Right forelimb (tissue), 1 donor: ENCODE measurements around the gene BCL2.
A peak's percentile ranks its signal among the peaks of the same experiment; 100 is the strongest.

Experiments used
- DNase-seq: peaks from one replicate; pipeline ENCODE4 v3.0.0-alpha.2; 2018

BCL2 gene

DNA sequence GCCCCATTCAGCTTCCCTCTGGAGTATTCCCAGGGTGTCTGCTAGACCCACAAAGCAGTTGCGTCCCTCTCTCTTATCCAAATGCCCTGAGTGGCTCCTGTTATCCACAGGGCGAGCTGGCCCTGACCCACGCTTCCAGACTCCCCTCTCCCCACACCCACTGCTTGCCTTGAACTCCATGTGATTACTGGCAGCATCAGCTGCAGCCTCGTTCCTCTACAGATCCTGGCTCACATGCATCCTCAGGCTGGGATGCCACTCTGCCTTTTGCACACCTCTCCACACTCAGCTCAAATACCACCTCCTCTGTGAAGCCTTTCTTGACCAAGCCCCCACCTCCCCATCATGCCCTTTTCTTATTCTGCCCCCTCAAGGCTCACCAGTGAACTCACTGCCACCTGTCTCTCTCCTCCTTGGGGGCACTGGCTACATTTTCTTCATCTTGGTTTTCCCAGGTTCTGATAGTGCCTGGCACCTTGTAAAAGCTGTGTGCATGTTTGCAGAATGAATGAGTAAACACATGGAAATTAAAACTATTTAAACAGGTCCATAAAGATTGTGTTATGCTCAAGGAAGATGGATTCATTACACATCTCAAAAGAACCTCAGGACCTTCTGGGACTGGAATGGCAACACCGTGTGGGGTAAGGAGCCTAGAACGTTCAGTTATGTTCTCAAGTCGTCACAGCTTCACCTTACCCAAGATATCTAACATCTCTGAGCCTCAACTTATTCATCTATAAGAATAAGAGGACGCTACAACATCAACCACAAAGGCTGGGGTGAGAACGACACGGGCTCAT, 165.0 kb downstream of the BCL2 start:
- DNase-seq: no peak

DNA sequence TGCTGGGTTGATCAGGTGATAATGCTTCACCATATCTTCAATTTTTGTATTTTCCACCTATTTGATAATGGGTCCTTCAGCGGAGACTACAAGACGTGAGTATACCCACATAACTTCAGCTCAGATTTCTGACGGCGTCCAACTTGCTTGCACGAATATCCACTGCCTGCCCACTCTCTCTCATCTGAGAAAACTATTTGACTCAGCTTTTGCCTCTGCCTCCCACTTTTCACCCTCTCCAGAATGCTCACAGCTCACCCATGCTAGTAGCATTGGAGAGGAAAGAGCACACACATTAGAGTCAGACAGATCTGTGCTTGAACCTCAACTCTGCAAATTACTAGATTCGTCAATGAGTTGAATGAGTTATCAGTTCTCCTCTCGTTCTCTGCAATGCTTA, 166.8 kb downstream of the BCL2 start:
- DNase-seq: no peak

DNA sequence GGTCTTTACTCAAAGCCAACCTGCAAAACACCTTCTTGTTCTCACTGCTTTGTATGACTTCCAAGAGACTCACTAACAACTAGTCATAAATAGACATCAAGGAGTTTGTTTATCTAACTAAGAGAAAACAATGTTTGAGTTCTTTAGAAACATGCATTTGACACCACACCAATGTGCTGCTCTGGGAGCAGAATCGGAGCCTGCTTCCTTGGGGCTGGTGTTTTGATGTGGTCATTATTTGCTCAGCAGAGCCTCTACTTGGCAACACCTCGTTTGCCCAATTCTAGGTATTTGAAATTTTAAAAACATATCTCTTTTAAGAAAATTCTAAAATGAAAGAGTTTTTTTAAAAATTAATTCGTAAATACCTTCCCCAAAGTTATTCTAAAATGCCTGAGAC, 167.5 kb downstream of the BCL2 start:
- DNase-seq: no peak

DNA sequence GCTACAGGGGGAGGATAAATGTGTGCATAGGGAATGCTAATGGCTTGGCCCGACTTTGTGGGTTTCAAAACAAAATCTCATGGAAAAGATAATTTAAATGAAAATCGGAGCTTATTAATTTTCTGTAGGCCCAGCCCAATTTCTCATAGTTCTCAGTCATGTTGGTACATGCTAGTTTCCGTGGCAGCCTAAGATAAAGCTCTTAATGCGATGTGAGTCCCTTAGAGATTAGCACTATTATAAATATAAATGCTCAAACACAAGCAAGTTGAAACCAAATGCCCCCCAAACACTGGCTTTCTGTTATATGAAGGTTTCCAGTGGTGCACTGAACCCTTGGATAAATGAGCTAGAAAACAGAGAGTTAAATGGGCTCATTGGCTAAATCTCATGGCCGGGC, 168.0 kb downstream of the BCL2 start:
- no peak for DNase-seq

DNA sequence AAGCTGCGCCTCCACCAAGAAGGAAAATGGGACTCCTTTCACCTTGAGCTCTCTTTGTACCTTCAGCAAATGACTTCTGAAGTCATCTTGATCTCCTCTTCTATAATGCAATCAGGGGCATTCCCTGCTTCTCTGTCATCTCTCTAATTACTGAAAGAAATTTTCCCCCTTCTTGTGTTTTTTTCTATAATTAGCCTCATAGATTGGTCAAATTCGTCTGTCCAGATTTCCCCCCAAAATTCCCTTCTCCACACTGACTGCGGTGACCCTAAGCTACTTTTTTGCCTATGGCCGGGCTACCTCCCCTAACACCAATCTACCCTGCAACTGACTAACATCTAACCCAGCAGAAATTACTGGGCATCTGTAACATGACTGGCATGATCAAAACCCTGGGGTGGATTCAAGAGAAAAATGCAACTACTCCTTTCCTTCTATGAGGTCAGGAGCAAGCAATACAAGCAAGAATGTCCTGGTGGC, 168.6 kb downstream of the BCL2 start:
- DNase-seq: no peak

DNA sequence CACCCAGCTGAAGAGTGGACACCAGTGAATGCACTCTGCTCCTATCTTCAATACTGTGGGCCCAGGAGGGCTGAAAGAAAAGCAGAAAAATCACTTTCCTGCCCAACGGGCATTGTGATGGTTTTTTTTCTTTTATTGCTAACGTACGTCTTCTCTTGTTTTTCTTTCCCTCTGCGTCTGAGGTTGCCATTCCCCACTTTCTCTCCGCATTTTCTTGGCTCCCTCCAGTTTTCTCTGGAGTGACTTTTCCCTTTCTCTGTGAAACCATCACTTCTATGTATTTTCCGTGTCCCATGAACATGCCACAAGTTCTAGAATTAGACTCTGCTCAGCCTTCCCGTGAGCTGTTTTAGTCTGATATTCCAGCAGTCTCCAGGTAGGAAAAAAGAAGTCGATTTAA, 169.2 kb downstream of the BCL2 start:
- no peak for DNase-seq

DNA sequence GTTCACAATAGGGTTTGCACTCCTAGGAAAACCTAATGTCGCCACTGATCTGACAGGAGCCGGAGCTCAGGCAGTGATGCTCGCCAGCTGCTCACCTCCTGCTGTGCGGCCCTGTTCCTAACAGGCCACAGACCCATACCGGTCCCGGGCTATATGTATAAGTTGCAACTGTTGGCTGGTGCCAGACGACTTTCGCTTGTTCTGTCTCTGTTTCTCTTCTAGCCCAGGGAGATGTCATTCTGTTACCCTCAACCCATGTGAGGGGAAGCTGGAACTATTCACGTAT, 170.3 kb downstream of the BCL2 start:
- no peak for DNase-seq

DNA sequence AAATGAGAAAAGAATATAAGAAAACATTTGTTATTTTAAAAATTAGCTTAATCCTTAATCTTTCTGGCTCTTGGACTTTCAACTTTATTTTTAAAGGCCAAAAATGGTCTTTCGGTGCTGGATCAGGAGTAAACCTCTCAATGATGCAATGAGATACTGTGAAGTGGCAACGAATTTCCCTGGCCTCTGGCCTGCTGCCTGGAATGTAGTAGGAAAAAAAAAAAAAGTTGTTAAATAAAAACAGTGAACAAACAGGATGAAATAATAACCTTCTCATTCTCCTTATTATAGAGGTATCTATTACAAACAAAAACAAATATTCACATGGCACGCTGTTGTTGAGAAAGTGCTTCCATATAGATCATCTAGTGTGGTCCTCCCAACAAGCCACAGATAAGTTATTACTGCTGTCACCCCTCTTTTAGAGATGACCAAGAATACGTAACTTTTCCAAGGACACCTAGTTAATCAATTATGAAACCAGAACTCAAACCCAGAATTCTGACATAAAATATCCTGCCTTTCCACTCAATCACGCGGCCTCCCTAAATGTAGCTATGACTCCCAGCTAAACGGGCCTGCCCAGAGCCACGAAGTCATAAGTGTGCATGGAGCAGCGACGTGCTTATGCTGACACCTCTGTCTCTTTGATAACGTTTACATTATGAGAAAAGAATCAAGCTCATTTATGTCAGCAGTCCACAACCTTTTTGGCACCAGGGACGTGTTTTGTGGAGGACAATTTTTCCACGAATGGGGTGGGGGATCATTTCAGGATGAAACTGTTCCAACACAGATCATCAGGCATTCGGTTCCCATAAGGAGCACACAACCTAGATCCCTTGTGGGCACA, 170.9 kb downstream of the BCL2 start:
- DNase-seq: no peak

DNA sequence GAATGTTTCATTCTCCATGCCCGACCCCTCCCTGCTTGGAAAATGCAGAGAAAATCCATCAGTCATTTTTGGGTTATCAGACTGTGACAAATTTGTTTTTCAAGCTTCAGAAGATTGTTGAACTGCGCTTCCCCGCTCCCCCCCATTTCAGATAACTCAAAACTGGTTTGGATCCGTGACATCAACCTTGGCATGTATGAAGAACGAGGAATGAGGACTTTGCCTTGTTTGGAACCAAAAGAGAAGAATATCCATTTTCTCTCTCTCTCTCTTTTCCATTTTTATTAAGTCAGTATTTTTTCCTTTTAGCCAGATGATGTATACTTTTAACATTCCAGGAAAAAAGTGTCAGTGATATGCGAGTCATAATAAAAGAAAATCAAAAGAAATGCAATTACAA, 171.6 kb downstream of the BCL2 start:
- no peak for DNase-seq

DNA sequence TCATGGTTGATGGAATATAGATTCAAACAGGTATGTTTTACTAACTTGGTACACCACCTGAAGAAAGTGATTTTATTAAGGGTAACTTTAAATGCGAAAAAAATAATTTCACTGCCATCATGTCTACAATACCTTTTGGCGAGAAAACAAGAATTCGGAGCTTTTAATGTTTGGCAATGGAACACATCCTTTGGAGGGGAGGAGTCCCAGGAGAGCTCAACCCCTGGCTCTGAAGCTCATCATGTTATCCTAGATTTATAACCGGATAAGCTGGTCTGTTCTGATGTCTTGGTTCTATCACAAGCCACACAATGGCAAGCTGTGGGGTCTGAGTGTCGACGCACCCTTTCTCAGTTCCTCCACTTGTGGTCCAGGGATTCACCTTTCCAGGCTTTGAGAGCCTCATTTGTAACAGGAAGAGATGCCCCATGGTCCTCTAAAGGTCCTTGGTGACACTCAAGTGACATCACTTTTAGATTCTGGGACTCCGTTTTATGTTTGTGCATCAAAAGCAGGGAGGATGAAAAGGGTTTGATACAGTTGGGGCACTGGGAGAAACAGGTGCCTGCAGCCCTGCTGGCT, 172.7 kb downstream of the BCL2 start:
- DNase-seq: no peak

DNA sequence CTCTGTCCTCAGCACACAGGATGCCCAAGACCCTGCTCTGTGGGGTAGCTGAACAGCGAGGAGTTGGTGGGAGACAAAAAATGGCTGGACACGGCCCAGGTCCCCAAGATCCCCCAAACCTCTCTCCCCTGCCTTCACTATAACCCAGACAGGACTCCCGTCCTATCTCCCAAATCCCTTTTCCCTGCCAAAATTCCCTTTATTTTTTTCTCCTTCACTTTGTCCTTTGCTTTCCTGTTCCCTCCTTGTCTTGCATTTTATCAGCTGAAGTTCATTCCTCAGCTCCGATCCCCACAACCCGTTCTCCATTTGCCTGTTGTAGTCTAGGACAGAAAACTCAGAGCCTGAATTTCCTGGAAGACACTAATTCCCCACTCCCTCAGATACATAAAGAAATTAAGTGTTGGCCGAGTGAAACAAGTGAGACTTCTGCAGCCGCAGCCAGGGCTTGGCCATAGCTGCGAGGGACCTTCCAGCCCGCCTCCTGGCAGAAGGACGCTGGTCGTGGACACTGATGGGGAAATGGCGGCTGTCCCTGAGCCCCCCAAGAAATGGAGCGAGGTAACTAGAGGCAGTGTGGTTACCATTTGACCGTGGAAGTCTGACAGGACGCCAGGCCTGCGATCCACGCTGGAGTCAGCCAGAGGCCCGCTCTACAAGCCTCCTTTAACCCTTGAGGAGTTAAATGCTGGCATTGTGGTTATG, 173.6 kb downstream of the BCL2 start:
- DNase-seq: peak; percentile 82

DNA sequence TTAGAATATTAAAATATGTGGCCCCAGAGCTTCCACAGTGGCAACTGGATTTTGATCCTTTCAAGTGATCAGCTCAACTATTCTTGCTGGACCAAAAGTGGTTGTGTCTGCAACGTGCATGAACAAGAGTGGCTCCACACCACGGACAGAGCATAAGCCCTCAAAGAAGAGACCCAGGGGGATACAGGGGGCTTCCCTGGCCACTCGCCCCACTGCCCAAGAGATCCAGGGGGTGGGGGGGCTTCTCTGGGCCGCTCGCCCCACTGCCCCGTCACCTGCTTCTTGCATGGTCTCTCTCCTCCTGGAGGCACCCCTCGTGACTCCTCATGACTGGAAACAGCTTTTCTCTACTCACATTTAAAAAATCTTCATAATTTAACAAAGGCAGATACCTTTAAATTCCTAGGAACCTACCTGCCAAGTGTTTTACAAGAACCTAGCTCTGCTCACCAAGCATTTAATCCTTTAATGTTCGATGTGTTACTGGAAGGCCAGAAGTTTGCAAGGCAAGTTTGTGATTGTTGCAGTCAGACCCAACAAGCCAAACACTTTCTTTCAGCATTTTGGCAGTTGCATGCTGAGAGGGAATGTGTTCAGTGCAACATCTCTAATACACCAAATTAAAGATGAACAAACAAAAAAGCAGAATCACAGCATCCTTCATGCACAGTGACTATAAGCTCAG, 174.3 kb downstream of the BCL2 start:
- no peak for DNase-seq

DNA sequence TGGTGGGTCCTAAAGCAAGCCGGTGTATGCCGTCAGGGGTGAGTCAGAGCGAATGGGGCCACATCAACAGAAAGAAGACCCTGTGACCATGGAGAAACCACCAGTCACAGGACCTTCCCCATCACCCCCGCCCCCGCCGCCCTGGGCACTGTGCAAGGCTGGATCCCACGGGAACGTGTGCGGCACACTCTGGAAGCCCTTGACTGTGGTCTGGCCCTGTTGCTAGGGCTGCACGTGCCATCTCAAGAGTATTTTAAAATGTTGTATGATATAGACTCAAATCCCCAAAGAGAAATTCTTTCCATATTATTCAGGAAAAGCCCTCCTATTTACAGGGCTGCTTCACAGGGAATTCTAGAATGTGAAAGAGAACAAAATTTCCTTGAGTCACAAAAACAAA, 174.8 kb downstream of the BCL2 start:
- DNase-seq: no peak

DNA sequence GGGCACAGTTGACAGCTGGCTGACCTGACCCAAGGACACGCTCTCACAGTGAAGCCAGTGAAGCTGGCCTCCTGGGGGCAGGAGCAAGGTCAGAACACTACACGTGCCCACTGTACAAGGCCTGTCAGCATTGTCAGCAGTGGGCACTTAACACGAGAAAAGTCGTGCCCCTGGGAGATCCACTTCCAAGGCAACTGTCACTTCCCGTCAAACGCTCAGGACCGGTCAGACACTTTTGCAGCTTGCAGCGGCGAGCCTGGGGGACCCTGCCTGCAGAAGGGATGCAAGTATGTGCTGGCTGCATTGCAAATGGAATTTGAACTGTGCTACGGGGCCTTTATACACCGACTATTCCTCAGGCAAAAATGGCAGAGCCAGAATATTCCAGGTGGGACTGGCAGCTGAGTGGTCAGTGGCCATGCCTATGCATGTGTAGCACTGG, 176.2 kb downstream of the BCL2 start:
- DNase-seq: no peak

DNA sequence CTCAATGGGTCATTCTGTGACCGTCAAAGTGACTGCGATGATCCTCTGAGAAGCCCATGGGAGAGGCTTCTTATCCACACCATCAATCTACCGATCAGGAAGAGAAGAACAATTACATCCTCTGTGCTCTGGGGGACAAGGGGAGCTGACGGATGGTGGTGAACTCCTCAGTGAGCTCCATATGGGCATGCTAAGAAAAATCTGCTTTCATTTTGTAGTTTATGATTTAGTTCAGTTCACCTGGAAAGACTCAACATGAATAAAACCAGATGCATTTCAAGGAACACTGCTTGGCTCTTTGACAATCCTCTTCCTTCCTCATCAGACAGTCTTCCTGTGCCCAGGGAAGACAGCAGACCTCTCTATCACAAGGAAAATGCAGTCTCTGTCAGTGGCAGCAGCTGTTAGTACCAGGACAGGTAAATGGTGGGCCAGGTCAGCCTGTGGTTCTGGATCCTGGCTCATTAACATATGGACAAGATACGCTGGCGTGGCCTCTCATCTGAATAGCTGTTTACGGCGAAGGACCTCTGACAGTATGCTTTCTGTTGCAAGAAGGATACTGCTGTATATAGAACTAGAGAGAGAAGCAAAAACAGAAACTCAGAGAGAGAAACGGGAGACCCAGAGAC, 176.9 kb downstream of the BCL2 start:
- DNase-seq: no peak

DNA sequence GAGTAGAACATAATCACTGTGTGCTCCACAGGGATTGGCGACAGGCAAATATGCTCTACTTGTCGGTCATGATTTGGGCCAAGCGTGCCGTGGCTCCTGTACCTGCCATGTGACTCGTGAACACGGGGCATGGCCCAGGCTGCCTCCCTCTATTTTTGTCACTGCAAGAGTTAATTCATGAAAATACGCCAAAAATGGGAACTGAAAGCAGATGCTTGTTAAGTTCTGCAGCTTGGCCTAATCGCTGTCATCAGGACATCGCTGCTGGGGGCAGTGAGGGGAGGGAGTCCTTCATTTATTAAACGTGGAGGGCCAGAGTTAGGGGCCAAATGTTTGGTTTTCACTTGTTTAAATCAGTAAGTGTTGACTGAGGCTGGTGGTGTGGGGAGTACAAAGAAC, 177.8 kb downstream of the BCL2 start:
- no peak for DNase-seq

DNA sequence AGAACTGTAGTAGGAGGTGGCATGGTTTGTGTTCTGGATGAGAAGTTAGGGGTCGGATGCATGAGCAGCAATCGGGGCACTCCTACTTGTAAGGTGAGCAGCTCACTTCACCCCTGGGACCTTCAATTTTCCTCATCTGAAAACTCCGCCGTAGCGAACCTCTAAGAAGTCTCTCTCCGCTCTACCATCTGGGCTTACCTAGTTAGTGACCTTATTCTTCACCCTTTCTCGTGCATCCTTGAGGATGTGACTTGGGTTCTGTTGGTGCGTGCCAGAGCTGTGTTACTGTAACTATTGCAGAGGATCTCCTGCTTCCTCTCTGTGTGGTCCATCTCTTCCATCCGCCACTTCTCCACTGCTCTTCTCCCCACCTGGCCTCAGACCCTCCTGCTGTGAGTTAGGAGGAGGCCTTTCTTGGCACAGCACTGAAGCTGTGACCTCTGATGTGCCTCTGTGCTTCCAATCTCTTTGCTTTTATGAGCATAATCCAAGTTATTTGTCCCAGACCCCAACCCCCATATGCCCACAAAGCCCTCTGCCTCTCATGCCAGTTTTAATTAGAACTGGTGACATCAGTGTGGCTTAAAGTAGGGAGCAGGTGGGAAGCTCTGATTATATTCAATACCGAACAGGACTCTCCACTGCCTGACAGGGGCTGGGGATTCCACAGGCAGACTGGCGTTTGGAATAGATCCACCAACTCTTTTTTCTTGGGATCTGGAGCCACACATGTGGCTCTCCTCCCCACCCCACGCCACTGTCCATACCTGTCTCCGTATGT, 178.4 kb downstream of the BCL2 start:
- DNase-seq: no peak

DNA sequence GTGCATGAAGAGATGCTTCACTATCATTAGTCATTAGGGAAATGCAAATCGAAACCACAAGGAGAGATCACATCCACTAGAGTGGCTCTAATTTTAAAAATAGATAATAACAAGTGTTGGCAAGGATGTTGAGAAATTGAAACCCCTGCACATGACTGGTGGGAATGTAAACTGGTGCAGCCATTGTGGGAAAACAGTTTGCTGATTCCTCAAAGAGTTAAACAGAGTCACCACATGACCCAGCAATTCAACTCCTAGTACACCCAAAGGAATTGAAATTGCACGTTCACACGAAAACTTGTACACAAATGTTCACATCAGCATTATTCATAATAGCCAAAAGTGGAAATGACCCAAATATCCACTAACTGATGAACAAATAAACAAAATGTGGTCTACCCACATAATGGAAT, 179.5 kb downstream of the BCL2 start:
- DNase-seq: no peak

DNA sequence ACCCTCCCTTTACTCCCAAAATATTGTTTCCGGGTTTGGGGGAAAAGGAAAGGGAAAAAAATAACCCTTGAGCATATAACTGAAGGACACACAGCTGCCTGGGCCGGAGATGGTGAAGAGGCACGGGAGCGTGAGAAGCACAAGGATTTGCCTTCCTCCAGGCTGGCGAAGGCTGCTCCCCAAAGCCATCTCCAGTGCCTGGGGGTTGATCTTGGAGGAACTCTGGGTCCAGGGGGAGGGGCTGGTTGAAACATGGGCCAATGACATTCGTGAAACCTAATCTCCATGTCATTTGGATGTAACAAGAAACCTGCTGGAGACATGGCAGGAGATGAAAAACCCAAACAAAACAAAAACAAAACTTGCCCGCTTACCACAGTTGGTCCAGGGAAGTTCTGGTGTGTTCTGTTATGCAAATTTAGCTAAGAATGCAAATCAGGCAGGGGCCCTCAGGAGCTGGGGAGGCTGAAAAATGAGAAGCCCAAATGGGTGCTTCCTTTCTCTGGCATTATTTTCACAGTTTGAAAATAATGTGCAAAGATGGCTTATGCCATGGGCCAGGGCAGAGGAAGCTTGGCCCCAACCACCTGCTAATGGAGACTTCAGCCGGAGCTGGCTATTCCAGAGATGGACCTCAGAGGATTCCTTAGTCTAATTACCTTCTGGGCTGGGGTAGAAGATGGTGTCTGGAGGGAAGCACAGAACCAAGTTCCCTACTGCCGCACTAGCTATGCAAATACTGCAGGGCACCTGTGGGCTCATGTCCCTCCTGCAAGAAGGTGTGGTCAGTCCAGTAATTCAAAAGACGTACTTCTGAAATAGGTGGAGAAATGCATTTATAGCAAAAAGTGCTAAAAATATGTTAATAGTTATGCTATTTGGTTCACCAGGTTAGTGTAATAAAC, 180.9 kb downstream of the BCL2 start:
- DNase-seq: no peak

DNA sequence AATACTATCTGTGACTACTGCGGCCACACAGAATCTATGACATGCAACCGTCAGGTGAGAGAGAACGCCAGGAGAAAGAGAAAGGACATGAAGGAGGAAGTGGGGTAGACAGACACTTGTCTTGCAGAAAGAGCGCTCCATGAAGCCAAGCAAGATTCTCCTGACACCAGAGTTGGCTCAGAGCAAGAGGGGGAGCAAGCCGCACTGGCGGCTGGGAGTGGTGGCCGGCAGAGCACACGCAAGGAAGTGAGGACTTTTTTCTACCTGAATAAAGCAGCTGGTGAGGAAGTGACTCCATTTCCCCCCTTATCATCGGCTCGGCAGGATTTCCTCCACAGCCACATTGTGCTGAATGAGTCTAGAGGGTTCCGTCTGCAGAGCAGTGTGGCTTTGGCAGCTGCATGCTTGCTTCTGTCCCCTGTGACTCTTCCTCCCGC, 181.6 kb downstream of the BCL2 start:
- no peak for DNase-seq
